Measurements from ENCODE around the gene CD9.

CD9 gene

GRCh38 chr12:6275928-6276887, 76.0 kb downstream of the CD9 start:
- H3K9ac ChIP-seq (ENCODE audit: low read length): no peak overlapping the region

GRCh38 chr12:6276956-6277620, 76.9 kb downstream of the CD9 start:
- Histone ChIP-seq H3K4me3 (ENCODE audit: low read length) (no peak overlapping the region), H3K27me3 (ENCODE audit: control insufficient read depth, insufficient read depth, low read length) (peaks cover 8% of the 10 kb centered on the region), H3K9me3 (ENCODE audit: control insufficient read depth, low read depth, low read length) (no peaks in the 10 kb centered on the region), H3K4me1 (ENCODE audit: control insufficient read depth, low read depth, low read length) (peaks cover 44% of the 10 kb centered on the region), H3K27ac (ENCODE audit: low read length) (no peak overlapping the region), H3K36me3 (ENCODE audit: control insufficient read depth, low read depth, low read length) (no peaks in the 10 kb centered on the region), H3K9ac (ENCODE audit: low read length) (no peak overlapping the region)

More at GRCh38 chr12:6275928-6276887, 76.0 kb downstream of the CD9 start:
- Histone ChIP-seq H3K27ac (ENCODE audit: low read length) (no peak overlapping the region), H3K9me3 (ENCODE audit: control insufficient read depth, low read depth, low read length) (no peaks in the 10 kb centered on the region), H3K4me3 (ENCODE audit: low read length) (no peak overlapping the region), H3K27me3 (ENCODE audit: control insufficient read depth, insufficient read depth, low read length) (peaks cover 8% of the 10 kb centered on the region), H3K36me3 (ENCODE audit: control insufficient read depth, low read depth, low read length) (no peaks in the 10 kb centered on the region), H3K4me1 (ENCODE audit: control insufficient read depth, low read depth, low read length) (peaks cover 44% of the 10 kb centered on the region)

- peaks cover 8% of the 10 kb centered on the region for H3K27me3 ChIP-seq (ENCODE audit: control insufficient read depth, insufficient read depth, low read length)
- H3K4me3 ChIP-seq (ENCODE audit: low read length): peak overlapping the region; percentile 55
- H3K9ac ChIP-seq (ENCODE audit: low read length): peak overlapping the region; percentile 47
- peaks cover 35% of the 10 kb centered on the region for H3K4me1 ChIP-seq (ENCODE audit: control insufficient read depth, low read depth, low read length)
- no peaks in the 10 kb centered on the region for H3K9me3 ChIP-seq (ENCODE audit: control insufficient read depth, low read depth, low read length)
- H3K36me3 ChIP-seq (ENCODE audit: control insufficient read depth, low read depth, low read length): no peaks in the 10 kb centered on the region
- H3K27ac ChIP-seq (ENCODE audit: low read length): no peak overlapping the region
Observed at GRCh38 chr12:6277982-6278438, 77.8 kb downstream of the CD9 start.

GRCh38 chr12:6278439-6279255, 78.4 kb downstream of the CD9 start:
- Histone ChIP-seq H3K27me3 (ENCODE audit: control insufficient read depth, insufficient read depth, low read length) (peaks cover 8% of the 10 kb centered on the region), H3K4me3 (ENCODE audit: low read length) (peak overlapping the region; percentile 55), H3K36me3 (ENCODE audit: control insufficient read depth, low read depth, low read length) (no peaks in the 10 kb centered on the region), H3K9ac (ENCODE audit: low read length) (peak overlapping the region; percentile 47), H3K4me1 (ENCODE audit: control insufficient read depth, low read depth, low read length) (peaks cover 29% of the 10 kb centered on the region), H3K9me3 (ENCODE audit: control insufficient read depth, low read depth, low read length) (no peaks in the 10 kb centered on the region), H3K27ac (ENCODE audit: low read length) (no peak overlapping the region)

GRCh38 chr12:6279256-6279628, 79.0 kb downstream of the CD9 start:
- Histone ChIP-seq H3K27me3 (ENCODE audit: control insufficient read depth, insufficient read depth, low read length) (peaks cover 8% of the 10 kb centered on the region), H3K9ac (ENCODE audit: low read length) (no peak overlapping the region), H3K27ac (ENCODE audit: low read length) (no peak overlapping the region), H3K4me1 (ENCODE audit: control insufficient read depth, low read depth, low read length) (peaks cover 23% of the 10 kb centered on the region), H3K9me3 (ENCODE audit: control insufficient read depth, low read depth, low read length) (no peaks in the 10 kb centered on the region), H3K4me3 (ENCODE audit: low read length) (peak overlapping the region; percentile 11), H3K36me3 (ENCODE audit: control insufficient read depth, low read depth, low read length) (no peaks in the 10 kb centered on the region)

- peaks cover 8% of the 10 kb centered on the region for H3K27me3 ChIP-seq (ENCODE audit: control insufficient read depth, insufficient read depth, low read length)
- no peak overlapping the region for H3K9ac ChIP-seq (ENCODE audit: low read length)
- no peak overlapping the region for H3K4me3 ChIP-seq (ENCODE audit: low read length)
- H3K4me1 ChIP-seq (ENCODE audit: control insufficient read depth, low read depth, low read length): peaks cover 19% of the 10 kb centered on the region
- no peaks in the 10 kb centered on the region for H3K9me3 ChIP-seq (ENCODE audit: control insufficient read depth, low read depth, low read length)
- no peaks in the 10 kb centered on the region for H3K36me3 ChIP-seq (ENCODE audit: control insufficient read depth, low read depth, low read length)
- no peak overlapping the region for H3K27ac ChIP-seq (ENCODE audit: low read length)
Observed at GRCh38 chr12:6279631-6280030, 79.4 kb downstream of the CD9 start.

GRCh38 chr12:6280053-6280469, 79.9 kb downstream of the CD9 start:
- no peak overlapping the region for H3K4me3 ChIP-seq (ENCODE audit: low read length)
- peaks cover 17% of the 10 kb centered on the region for H3K4me1 ChIP-seq (ENCODE audit: control insufficient read depth, low read depth, low read length)
- no peaks in the 10 kb centered on the region for H3K36me3 ChIP-seq (ENCODE audit: control insufficient read depth, low read depth, low read length)
- no peak overlapping the region for H3K9ac ChIP-seq (ENCODE audit: low read length)
- H3K27ac ChIP-seq (ENCODE audit: low read length): no peak overlapping the region
- peaks cover 8% of the 10 kb centered on the region for H3K27me3 ChIP-seq (ENCODE audit: control insufficient read depth, insufficient read depth, low read length)
- no peaks in the 10 kb centered on the region for H3K9me3 ChIP-seq (ENCODE audit: control insufficient read depth, low read depth, low read length)

- no peak overlapping the region for H3K9ac ChIP-seq (ENCODE audit: low read length)
- no peaks in the 10 kb centered on the region for H3K36me3 ChIP-seq (ENCODE audit: control insufficient read depth, low read depth, low read length)
- H3K27me3 ChIP-seq (ENCODE audit: control insufficient read depth, insufficient read depth, low read length): peaks cover 8% of the 10 kb centered on the region
- no peak overlapping the region for H3K4me3 ChIP-seq (ENCODE audit: low read length)
- peaks cover 17% of the 10 kb centered on the region for H3K4me1 ChIP-seq (ENCODE audit: control insufficient read depth, low read depth, low read length)
- H3K27ac ChIP-seq (ENCODE audit: low read length): no peak overlapping the region
- H3K9me3 ChIP-seq (ENCODE audit: control insufficient read depth, low read depth, low read length): no peaks in the 10 kb centered on the region
Observed at GRCh38 chr12:6280672-6281071, 80.5 kb downstream of the CD9 start.

- no peak overlapping the region for H3K4me3 ChIP-seq (ENCODE audit: low read length)
- H3K9ac ChIP-seq (ENCODE audit: low read length): no peak overlapping the region
- H3K36me3 ChIP-seq (ENCODE audit: control insufficient read depth, low read depth, low read length): no peaks in the 10 kb centered on the region
- peaks cover 17% of the 10 kb centered on the region for H3K4me1 ChIP-seq (ENCODE audit: control insufficient read depth, low read depth, low read length)
- H3K27me3 ChIP-seq (ENCODE audit: control insufficient read depth, insufficient read depth, low read length): peaks cover 8% of the 10 kb centered on the region
- H3K27ac ChIP-seq (ENCODE audit: low read length): no peak overlapping the region
- H3K9me3 ChIP-seq (ENCODE audit: control insufficient read depth, low read depth, low read length): no peaks in the 10 kb centered on the region
Observed at GRCh38 chr12:6281081-6281809, 81.0 kb downstream of the CD9 start.

GRCh38 chr12:6282453-6282840, 82.2 kb downstream of the CD9 start:
- Histone ChIP-seq H3K27me3 (ENCODE audit: control insufficient read depth, insufficient read depth, low read length) (peaks cover 8% of the 10 kb centered on the region), H3K4me1 (ENCODE audit: control insufficient read depth, low read depth, low read length) (peaks cover 17% of the 10 kb centered on the region), H3K27ac (ENCODE audit: low read length) (no peak overlapping the region), H3K9me3 (ENCODE audit: control insufficient read depth, low read depth, low read length) (no peaks in the 10 kb centered on the region), H3K9ac (ENCODE audit: low read length) (no peak overlapping the region), H3K36me3 (ENCODE audit: control insufficient read depth, low read depth, low read length) (no peaks in the 10 kb centered on the region), H3K4me3 (ENCODE audit: low read length) (no peak overlapping the region)
